GM19395 (cell line): ENCODE data around the gene PLXNB3.
"Not testable (repeated sequence)": the region's sequence is repeated elsewhere in the genome, so short reads cannot be mapped to it uniquely, and the experiment has no call there.

Experiments
- ATAC-seq: cut with Tn5 transposase; IDR thresholded peaks from one replicate; pipeline ENCODE4 v1.9.1; 2021; ENCODE audit warnings: mild to moderate bottlenecking, moderate library complexity; ENCODE audit not compliant: unreplicated experiment

PLXNB3 gene

GRCh38 chrX:153732401-153732800 is 31.6 kb upstream of the PLXNB3 start:
- no peak for ATAC-seq

- ATAC-seq = no peak
These were observed 30.3 kb upstream of the PLXNB3 start for GRCh38 chrX:153733651-153734240.

- no peak for ATAC-seq
These were observed 29.2 kb upstream of the PLXNB3 start for GRCh38 chrX:153734871-153735270.

DNA sequence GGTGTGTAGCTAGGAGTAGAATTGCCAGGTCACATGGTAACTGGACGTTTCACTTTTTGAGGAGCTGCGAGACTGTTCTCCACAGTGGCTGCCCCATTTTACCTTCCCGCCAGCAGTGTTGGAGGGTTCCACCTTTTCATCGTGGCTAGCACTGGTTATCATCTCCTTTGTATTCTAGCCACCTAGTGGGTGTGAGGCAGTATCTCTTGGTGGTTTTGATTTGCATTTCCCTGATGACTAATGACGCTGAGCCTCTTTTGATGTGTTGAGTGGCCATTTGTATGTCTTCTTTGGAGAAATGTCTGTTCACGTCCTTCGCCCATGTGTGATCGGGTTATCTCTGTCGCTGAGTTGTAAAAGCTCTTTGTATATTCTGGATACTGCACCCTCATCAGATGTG is 28.8 kb upstream of the PLXNB3 start:
- ATAC-seq = no peak

- no peak for ATAC-seq
These were observed 27.8 kb upstream of the PLXNB3 start for GRCh38 chrX:153736071-153736820.

- no peak for ATAC-seq
These were observed 27.1 kb upstream of the PLXNB3 start for GRCh38 chrX:153736871-153737441.

DNA sequence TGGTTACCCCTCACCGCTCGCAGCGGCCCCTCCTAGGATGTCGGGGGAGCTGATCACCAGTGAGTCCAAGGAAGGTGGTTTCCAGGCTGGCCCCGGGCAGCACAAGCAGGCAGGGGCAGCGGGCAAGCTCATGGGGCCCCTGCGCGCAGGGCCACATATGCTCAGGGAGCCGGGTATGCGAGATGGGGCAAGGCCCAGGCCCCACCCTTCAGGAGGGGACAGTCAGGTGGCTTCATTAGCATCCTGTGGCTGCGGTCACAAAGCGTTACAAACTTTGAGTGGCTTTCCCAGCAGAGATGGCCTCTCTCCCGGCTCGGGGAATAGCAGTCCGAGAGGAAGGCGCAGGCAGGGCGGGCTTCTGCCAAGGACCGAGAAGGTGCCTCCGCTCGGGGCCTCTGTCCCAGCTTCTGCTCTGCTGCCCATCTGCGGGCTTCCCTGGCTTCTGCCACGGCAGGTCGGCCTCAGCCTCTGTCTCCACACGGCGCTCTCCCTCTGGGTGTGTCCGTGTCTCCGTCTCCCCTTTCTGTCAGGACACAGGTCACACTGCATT is 25.9 kb upstream of the PLXNB3 start:
- no peak for ATAC-seq

DNA sequence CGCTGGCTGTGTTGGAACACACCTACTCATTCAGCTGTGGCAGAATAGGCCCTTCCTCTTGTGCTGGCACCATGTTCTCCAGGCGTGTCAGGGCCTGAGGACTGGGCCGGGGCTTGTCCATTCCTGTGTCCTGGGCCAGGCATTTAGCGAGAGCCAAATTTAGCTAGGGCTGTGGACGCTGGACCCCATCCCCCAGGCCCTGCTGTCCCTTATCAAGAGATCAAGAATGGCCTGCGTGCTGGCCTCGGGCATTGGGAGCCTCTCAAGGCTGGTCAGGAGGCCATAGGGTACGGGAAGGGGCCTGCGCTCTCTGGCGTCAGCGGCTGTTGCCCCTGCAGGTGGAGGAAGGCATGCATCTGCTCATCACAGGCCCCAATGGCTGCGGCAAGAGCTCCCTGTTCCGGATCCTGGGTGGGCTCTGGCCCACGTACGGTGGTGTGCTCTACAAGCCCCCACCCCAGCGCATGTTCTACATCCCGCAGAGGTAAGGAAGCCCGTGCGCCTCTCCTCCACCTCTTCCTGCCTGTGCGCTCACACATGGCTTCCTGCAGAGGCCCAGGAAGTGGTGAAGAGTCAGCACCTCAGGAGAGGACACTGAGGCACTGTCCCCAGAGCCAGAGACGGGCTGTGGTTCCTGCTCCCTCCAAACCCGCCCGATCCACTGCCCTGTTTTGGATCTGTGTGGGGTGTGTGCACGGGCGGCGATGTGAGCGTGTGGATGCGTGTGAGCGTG is 24.1 kb upstream of the PLXNB3 start:
- no peak for ATAC-seq

- no peak for ATAC-seq
These were observed 23.3 kb upstream of the PLXNB3 start for GRCh38 chrX:153740631-153741222.

GRCh38 chrX:153741446-153741845 is 22.6 kb upstream of the PLXNB3 start:
- ATAC-seq = no peak

GRCh38 chrX:153742111-153742510 is 21.9 kb upstream of the PLXNB3 start:
- ATAC-seq = not testable (repeated sequence)

DNA sequence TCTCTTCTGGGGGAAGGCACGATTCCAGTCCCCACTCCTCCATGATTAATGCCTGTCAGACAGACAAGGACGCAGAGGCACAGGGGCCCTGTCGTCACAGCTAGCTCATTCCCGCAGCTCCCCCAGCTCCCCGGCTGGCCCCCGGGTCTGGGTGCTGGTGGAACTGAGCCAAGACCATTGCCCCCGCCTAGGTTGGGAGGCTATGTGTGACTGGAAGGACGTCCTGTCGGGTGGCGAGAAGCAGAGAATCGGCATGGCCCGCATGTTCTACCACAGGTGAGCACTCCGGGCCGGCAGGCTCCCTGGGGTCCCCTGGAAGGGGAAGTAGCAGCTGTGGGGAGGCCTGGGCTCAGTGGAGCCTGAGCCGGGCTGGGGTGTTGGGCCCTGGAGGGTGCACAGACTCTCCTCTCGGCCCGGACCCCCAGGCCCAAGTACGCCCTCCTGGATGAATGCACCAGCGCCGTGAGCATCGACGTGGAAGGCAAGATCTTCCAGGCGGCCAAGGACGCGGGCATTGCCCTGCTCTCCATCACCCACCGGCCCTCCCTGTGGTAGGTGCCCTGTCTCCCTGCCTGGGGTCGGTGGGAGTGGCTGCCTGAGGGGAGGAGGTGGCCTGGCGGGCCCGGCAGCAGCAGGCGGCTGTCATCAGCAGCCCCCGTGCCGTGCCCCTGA is 21.1 kb upstream of the PLXNB3 start:
- ATAC-seq = not testable (repeated sequence)

- not testable (repeated sequence) for ATAC-seq
These were observed 20.4 kb upstream of the PLXNB3 start for GRCh38 chrX:153743468-153744209.

DNA sequence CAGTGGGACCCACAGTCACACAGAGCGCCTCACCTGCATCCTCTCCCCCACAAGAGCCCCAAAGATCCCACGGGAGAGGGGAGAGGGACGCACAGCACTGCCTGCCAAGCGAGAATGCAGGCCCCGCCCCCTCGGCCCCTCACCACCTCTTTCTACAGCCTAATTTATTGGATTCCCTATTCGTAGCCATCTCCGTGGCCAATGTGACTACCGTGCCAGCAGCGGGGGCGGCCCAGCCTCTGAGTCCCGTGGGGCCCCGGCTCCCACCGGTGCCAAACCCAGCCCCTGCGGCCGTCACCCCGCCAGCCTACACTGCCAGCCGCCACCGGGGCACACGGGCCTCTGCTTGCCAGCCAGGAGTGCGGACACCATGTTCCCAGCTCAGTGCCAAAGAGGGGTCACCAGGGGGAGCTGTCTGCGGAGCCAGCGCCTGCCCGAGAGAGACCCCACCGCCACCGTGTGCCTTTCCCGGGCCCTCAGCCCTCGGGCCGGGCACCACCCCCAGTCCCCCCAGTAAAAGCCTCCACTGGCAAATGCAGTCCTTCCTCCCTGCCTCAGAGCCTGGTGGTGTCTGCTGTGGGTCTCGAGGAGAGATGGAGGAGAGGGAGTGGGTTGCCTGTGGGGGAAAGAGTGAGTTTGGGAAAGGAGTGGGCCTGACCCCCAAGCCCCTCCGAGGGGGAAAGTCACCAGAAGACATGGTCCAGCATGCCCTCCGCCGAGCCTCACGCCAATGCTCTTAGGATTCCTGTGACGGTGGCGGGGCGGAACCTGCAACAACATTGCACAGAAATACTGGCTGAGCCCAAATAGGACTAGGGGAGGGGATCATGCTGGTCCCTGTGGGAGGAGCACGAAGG is 19.6 kb upstream of the PLXNB3 start:
- no peak for ATAC-seq

DNA sequence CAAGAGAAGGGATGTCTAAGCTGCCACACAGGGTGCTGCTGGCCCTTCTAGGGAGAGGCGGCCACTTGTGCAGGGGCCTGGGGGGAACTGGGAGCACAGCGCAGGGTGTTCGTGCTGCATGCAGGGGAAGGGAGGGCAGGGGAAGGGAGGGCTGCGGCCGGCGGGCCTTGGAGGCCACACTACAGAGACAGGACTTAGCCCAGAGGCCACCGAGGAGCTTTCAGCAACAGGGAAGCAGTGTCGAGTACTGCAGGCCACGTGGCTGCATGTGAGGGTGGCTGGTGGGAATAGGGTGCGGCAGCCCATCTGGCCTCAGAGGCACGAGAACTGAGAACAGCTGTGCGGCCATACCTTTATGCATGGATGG is 19.0 kb upstream of the PLXNB3 start:
- not testable (repeated sequence) for ATAC-seq

DNA sequence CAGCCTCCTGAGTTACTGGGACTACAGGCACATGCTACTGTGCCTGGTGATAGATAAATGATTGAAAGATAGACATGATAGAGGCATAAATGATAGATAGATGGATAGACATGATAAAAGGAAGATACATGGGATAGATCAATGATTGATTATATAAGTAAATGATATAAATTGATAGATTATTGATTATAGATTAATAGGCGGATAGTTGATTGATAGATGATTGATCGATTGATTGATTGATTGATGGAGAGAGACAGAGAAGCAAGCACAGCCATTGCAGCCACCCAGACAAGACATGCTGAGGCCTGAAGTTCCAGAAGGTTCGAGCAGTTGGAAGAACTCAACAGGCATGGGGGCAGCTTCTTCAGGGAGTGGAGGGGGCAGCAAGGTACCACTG is 17.7 kb upstream of the PLXNB3 start:
- no peak for ATAC-seq

- ATAC-seq = not testable (repeated sequence)
These were observed 17.1 kb upstream of the PLXNB3 start for GRCh38 chrX:153746991-153747390.

DNA sequence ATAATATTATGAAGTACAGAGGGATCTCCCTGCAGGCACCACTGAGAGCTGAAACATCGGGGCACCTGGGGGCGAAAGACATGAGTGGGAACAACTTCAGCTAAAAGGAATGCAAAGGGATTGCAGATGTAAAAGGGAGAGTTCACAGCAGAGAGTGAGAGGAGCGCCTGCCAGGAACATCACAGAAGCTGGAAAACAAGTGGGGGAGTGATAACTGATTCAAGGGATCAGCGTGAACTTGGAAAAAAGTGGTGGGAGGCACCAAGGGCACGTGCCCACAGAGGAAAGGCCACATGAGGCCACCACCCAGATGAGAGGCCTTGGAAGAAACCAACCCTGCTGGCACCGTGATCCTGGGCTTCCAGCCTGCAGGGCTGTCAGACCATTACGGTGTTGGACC is 15.0 kb upstream of the PLXNB3 start:
- ATAC-seq = not testable (repeated sequence)
